ENCODE measurements around the gene ASB8.

The ASB8 gene, protein sequence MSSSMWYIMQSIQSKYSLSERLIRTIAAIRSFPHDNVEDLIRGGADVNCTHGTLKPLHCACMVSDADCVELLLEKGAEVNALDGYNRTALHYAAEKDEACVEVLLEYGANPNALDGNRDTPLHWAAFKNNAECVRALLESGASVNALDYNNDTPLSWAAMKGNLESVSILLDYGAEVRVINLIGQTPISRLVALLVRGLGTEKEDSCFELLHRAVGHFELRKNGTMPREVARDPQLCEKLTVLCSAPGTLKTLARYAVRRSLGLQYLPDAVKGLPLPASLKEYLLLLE

DNA sequence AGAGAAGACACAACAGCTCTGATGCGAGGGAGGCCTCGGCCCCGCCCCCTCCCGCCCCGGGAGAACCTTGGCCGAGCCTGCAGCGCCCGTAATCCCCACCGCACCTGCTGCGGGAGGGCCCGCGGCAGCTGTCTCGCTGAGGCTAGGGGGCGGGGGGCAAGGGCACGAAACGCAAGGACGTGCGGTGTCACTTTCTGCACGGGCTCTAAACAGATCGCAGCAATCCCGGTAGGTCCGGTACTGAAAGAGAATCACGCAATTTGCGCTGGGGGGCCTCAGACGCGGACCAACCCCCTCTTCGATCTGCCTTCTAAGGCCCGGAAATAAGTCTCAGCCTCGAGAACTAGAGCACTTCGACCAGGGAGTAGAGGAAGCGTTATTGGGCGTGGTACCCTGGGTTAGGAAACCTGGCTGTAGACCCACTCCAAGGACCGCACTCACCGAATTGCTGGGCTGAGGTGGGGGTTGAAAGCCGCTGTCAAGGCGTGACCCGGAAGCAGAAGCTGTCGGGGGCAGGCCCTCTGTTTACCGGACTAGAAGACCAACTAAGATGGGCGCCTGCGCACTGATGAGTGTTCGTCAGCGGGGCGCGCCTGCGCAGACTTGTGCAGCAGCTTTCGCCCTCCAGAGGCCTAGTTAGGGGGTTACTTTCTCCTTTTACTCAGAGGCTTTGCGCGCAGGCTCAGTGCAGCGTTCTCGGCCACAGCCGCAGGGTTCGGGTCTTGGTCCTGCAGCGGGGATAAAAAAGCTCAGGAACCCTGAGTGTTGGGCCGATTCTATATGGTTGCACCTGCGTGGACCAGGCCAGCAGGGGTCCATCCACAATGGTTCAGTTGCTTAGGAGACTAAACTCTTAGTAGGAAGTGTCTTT lies at the start of gene ASB8:
Gene ASB8 (minus strand): TSS at position 498 of the 871 bp plus-strand sequence. CDS start 4,019 bp downstream, outside the sequence.
- DNase-seq, result peak; percentile 98 to 99

DNA sequence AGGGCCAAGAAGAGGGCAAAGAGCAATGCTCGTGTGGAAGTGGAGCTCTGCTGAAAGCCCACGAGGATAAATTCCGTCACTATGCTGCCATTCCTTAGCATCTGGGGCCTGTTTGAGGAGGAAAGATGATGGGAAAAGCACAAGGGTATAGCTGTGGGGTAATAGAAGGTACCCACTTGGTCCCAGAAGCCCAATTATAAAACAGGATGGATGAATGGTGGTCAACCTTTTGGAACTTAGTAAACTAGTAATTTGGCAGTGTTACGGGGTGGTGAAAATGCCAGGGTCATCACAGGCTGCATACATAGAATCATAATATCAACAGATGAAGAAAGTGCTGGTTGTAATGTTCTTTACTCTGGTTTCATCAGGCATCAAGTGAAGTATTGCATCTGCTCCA lies 45.9 kb upstream of the ASB8 start, which contains the start of gene OR10AD1:
Gene OR10AD1 (minus strand): TSS at position 101 of the 400 bp plus-strand sequence. CDS start 0 bp downstream, at position 101.
- DNase-seq, result no peak

DNA sequence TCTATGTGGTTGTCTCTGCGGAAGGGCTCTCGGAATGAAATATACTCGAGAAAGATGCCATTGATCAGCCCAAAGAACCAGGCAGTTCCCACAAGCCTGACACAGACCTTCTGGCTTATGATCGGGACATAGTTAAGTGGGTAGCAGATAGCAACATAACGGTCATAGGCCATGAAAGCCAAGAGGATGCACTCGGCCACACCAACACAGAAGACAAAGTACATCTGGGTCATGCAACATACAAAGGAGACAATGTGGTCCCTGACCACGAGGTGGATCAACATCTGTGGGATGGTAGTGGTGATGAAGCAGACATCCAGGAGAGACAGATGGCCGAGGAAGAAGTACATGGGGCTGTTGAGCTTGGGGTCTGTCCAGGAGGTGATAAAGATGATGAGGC lies 45.5 kb upstream of the ASB8 start:
- DNase-seq, result no peak

DNA sequence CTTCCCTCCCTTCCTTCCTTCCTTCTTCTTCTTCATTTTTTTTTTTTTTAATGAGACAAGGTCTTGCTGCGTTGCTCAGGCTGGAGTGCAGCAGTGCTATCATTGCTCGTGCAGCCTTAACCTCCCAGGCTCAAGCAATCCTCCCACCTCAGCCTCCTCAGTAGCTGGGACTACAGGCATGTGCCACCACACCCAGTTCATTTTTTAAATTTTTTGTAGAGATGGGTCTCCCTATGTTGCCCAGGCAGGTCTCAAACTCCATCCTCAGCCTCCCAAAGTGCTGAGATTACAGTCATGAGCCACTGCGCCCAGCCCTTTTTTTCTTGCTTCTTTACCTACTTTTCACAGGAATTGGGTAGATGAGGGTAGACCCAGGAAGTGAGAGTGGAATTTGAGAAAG lies 44.2 kb upstream of the ASB8 start:
- DNase-seq, result no peak

DNA sequence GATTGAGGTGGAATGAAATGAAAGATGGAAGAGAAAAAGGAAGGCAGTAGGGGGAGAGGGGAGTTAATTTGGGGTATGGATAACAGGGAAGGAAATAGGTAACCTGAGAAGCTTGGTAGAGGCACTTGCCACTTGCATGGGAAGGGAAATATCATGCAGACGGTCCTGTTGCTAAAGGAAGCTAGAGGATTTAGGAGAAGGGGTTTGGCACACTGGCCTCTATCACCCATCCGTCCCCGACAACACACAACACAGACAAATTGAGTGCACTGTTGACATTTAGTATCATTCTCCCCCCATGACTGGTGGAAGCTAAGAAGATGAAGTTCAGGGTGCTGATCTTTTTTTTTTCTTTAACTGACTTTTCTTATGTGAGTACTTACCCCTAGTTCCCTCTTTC lies 43.8 kb upstream of the ASB8 start:
- DNase-seq, result no peak

DNA sequence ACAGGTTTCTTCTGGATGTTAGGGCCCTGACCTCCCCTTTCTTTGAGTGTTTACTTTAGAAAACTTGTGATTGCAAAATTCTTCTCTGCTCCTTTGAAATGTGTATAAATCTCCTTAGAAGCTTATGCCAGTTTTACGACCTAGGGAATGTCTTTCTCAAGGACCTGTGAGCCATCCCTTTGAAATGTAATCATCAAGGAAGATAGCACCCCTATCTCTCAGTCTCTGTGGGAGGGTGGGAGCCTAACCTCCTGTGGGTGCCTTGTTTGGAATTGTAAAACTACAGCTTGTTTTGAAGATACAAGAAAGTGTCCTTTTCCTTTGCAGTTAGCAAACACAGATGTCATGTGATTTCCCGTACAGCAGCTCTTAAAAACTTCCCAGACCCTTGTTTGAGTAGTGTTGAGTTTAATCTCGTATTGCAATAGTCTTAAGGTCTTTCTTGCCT lies 42.5 kb upstream of the ASB8 start:
- DNase-seq, result peak; percentile 31 to 44

DNA sequence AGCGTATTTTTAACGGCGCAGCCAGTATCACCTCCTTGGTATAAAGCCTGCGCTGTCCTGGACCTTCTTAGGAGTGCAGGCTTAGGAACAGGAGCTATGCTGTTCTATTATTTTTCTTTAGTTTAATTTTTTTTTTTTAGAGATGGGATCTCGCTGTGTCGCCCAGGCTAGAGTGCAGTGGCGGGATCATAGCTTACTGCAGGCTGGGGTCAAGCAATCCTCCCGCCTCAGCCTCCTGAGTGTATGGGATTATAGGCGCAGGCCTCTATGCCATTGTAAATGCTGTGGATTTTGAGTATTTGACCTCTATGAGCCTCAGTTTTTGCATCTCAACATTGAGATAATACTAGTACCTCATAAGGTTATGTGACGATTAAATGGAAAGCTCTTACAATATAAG lies 41.7 kb upstream of the ASB8 start:
- DNase-seq, result no peak

DNA sequence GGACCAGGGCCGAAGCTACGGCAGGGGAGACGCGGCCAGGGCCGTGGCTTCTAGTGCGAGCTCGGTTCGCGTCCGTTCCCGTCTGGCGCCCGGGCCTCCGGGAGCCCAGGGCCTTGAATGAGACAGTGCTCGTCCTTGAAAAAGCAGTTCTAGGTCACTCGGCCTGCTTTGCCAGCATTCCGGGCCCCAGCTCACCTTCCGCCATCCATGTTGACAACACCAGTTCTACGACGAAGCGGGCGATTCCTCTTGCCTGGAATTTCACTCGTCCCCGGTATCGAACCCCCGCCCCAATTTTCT lies 41.3 kb upstream of the ASB8 start:
- DNase-seq, result peak in 1 of 2 donors; percentile 19

DNA sequence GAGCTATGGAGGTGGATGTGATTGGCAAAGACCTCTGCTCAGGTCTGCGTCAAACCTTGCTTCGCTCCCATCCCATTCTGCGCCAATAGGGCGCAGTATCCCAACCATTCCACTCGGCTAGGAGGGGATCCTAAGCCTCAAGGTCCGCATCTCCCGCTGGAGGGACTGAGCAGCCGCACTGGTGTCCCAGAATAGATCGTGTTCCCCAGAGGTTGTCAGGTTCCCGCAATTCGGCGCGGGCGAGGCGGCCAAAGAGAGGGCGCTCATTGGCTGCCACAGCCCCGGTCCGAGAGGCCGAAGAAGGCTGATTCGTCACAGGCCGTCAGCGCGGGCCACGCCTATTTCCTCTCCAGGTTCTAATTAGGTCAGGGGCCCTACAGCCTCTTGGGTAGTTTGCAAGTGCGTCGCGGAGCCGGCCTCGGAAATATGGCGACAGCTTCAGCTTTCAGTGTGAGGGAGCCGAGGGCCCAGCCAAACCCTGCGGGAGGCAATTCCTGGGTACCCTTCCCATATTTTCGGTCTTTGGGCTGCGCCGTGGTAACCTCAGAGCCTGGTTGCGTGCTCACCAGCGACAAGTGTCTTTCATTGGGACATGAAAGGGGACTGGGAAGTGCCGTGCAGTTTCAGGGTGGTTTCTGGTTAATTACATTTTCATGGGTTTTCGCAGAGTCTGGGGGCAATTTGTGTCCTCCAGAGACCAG lies 40.8 kb upstream of the ASB8 start:
- peak; percentile 86 to 87 for DNase-seq

DNA sequence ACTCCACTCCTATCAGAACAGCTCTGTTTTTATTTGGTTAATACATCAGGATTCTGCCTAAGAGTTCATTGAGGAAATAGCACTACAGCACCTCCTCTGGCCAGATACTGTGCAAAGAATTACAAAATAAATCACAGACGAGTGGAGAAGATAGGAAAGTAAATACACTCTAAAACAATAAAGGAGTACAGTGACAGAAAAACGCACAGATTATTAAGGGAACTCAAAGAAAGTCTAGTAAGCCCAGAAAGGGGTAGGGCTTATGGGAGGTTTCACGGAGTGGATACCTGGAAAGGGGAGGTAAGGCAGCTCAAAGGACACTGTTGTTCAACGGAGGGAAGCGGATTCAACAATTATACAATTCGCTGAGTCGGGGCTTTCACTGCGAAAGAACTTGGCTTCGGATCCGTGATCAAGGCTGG lies 40.2 kb upstream of the ASB8 start:
- DNase-seq, result no peak

DNA sequence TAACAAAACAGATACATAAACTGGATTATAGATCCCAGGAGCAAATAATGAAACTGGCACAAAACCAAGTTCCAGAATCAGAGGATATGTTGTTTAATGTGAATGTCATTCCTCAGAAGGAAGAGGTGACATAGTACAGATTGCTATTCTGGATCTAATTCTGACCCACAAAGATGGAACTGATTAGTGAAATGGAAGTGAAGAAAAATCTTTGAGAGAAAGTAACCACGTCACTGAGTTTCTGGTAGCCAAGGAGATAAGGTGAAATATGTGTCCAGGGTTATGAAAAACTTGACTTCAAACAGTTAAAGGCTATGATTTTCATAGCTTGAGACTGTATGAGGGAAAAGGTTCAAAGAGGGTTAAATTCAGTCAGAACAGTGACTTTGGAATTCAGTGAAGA lies 37.5 kb upstream of the ASB8 start:
- DNase-seq, result no peak

DNA sequence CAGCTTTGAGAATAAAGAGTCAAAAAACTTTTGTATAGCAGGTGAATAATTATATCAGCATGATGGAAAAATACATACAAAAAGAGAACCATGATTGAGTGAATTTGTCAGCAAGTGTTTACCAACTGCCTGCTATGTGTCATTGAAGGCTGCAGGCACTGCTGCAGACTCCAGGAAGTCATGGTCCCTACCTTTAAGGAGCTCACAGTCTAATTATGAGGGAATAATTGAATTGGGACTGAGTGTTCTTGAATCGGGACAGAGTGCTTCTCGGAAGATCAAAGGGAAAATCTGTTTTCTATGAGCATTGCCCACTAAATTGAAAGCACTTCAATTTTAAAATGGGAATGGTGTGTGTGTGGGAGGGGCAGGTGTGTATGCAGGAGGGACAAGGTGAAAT lies 36.3 kb upstream of the ASB8 start:
- no peak for DNase-seq

DNA sequence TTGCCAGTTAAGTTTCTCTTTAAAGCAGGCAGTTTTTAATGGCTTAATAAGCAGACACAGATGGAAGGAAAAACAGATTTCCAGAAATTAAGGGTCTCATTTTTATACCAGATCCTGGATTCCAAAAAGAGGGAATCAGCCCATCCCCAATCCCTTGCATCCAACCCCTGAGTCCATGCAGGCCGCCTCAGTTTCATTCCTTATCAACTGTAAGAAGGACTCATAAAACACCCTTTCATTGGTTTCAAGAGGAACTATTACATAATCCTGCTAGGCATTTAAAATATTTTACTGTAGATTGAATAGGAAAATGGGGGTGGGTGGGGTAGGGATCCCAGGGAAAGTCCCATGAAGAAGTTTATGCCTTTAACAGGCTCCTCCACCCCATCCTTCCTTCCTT lies 35.5 kb upstream of the ASB8 start:
- no peak for DNase-seq

DNA sequence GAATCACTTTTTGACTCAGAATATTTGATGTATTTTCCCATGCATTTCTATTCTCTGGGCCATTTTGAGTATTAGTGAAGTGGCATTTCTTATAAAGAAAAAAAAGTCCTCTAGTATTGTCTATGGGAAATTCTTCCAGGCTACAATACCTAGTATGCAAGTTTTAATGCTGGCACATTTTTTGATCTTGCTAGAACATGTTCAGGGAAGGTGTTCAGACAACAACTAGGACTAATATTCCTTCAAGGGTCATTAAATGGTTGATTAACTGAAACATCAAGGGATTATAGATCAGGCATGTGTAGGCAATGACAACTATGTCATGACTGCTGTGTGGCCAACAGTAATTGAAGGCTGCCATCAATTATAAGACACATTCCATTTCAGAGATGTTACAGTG lies 33.8 kb upstream of the ASB8 start:
- no peak for DNase-seq

DNA sequence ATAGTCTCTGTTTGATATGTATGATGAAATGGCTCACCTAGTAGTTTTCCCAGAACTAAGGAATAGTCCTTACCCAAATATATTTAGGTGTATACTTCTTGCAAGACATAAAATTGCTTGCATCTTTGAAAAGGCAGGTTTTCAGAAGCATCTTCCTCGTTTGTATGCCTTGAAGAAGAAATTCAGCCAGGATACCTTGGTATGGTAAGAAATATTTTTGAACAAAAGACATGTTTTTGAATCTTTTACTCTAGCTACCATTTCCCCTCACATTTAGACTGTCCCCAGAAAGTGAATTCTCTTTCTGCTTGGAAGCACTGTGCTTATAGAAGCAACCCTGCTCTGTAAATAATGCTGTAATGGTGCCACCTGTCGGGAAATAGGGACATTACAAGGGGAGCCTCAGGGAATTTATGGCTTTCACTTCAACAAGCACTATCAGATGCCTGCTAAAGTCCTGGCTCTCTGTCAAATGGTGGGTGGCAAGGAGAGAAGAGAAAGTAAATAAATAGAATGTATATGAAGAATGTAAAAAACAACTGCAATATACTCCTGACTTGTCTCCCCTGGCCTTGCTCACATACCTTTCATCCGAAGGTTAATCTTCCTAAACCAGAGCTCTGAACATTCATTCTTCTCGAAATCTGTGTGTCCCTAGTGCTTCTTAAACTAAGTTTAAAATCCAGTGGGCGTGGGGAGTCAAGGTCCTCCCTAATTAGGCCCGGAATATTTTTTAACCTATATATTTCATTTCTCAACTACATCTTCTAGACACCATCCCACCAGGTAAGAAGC lies 32.2 kb upstream of the ASB8 start:
- peak; percentile 48 to 74 for DNase-seq

DNA sequence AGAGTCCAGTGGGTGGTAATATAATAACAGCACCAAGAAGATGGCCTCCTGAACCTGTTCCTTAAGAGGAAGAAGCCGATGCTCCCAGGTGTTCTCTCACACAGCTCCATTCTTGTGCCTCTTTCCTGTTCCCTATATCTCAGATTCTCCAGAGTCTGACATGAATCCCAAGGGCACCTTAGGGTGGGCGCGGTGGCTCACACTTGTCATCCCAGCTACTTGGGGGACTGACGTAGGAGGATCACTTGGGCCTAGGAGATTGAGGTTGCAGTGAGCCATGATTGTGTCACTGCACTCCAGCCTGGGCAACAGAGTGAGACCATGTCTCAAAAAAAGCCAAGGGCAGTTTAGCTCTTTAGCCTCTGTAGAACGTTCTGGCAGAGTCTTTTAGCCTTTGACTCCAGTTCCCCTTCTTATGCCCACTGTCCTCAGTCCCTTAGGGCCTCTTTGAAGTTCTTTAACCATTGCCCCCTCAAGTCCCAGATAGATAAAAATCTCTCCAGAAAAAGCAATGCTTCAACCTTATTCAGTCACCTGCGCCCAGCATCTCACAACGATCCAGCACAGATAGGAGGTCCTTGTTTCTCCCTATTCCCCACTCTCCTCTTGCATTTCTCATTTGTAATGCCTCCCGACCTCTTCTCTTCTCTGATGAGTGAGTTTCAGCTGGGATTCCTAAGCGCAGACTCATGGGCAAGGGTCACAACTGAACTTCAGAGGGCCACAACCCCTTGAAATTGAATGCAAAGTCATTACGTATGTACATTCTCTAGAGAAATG lies 30.8 kb upstream of the ASB8 start:
- no peak for DNase-seq

DNA sequence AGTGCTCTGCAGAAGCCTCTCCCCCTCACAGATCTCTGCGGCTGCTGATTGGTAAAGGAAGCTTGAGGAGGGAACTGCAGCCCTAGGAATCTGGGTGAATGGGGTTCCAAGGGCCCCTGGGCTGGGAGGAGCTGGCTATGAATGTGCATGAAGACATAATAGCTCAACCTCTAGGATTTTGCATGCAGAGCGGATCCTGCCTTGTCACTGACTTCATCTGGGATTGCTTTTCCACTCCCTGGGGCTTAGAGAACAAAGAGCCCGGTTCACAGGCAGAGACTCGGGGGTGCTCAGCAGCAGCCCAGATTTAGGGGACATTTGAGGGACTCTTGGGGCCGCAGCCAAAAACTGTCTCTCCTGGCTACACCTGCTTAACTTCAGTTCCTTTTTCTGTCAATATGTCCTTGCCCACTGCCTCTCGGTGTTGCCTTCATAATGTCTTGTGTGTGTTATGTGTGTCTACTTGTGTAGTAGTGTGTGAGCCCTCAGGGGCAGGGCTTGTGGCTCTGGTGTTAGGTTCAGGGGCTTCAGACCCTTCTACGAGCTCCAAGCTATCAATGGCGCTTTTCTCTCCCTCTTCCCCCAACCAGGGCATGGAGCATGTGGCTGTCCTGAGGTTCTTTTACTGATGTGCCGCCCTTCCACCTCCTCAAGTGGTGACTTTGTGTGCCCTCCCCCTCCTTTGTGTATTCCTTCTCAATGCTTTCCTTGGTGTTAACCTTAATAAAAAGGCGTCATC lies 28.0 kb upstream of the ASB8 start:
- DNase-seq, result no peak

DNA sequence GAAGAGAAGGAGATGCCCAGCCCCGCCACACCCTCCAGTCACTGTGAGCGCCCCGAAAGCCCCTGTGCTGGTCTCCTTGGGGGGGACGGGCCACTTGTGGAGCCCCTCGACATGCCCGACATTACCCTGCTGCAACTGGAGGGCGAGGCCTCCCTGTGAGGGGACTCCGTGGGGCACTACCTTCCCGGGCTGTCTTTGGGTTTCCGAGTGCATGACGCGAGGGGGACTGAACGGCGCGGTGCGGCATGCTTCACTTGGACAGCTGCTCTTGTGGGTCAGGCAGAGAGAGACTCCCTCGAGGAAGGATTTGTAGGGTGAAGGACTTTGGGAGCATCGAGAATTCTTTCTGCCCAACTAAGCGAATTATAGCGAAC lies 27.2 kb upstream of the ASB8 start:
- DNase-seq, result no peak

DNA sequence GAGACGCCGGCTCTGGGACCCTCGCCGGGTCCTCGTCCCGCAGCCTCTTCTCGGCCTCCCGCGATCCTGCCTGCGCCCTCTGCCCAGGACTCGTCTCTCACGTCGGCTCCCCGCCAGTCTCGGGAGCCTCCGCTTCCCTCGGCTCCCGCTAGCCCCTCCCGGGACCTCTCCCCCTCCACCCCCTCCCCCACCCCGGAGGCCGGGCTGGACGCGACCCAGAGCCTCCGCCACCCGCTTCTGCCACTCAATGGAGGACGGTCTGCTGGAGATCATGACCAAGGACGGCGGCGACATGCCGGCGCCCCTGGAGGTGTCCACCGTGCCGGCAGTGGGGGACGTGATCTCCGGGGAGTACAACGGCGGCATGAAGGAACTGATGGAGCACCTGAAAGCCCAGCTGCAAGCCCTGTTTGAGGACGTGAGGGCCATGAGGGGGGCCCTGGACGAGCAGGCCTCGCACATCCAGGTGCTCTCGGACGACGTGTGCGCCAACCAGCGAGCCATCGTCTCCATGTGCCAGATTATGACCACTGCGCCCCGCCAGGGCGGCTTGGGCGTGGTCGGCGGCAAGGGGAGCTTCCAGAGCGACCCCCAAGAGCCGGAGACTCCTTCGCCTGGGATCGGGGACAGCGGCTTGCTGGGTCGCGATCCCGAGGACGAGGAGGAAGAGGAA lies 26.7 kb upstream of the ASB8 start:
- DNase-seq, result peak in 1 of 2 donors; percentile 10

DNA sequence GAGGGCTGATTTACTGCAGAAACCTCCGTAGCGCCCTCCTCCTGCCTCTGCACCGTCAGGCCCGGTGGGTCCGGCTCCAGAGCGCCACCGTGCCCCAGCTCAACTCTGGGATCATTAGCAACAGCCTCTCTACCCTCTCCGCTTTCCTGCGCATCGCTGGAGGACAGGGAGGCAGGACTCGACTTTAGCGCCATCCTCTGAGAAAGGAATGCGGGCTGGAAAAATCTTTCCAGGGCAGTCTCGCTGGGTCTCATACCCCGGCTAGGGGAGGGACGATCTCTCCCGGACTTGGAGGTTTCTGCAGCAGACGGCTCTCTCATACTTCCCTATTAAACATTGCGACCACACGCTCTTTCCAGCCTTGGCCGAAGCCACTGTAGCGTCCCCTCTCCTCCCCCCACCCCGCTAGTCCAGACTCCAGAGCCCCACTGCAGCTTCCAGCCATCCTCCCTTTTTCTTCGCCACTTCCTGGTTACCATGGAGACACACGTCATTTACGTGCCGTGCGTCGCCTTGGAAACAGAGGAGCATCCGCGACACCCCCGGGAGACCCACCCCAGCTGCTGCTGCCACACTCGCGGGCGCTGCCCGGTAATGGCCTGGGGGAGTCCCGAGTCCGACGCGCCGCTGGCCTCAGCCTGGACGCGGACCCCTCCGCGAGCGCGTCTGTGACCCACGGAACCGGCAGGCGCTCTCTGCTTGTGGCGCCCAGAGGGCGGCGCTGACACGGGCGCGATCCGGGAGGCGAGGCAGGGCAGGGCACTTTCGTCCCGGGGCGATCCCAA lies 26.0 kb upstream of the ASB8 start, which contains the start of gene CCDC184:
Gene CCDC184 (plus strand): TSS at position 554 of the 785 bp plus-strand sequence. CDS start 479 bp downstream, outside the sequence.
- peak; percentile 75 for DNase-seq
